ENCODE measurements around the gene TRIM46.
A peak's percentile ranks its signal among the peaks of the same experiment; 100 is the strongest.
"Not testable (repeated sequence)": the region's sequence is repeated elsewhere in the genome, so short reads cannot be mapped to it uniquely, and the experiment has no call there.

The TRIM46 gene

GRCh38 chr1:155139895-155140629 is 33.6 kb upstream of the TRIM46 start, which contains the start of gene DPM3:
Gene DPM3 (minus strand): TSS chr1:155140531. CDS start chr1:155140240, 291 bp downstream.
- DNase-seq, result peak; percentile 70

DNA sequence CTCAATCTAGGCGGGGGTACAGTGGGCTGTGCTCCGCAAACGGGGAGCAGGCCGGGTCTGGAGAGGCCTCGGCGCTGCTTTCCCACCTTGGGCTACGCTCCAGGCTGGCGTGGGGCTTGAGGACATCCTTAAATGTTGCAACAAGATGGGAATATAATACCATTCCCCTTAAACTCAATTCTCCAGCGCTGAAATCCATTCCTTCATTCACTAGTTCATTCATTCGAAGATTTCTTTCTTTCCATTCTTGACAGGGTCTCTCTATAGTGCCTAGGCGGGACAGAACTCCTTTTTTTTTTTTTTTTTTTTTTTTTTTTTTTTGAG is 33.1 kb upstream of the TRIM46 start:
- DNase-seq, result no peak

DNA sequence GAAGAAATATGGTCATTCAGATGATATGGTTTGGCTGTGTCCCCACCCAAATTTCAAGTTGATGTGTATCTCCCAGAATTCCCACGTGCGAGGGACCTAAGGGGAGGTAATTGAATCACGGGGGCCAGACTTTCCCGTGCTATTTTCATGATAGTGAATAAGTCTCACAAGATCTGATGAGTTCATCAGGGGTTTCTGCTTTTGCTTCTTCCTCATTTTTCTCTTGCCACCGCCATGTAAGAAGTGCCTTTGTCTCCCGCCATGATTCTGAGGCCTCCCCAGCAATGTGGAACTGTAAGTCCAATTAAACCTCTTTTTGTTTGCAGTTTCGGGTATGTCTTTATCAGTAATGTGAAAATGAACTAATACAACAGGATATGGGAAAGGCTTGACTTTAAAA is 31.9 kb upstream of the TRIM46 start:
- DNase-seq, result no peak

- no peak for DNase-seq
Measured at GRCh38 chr1:155145491-155145890, 28.2 kb upstream of the TRIM46 start.

- DNase-seq, result not testable (repeated sequence)
Measured at GRCh38 chr1:155155996-155156643, 17.5 kb upstream of the TRIM46 start.

DNA sequence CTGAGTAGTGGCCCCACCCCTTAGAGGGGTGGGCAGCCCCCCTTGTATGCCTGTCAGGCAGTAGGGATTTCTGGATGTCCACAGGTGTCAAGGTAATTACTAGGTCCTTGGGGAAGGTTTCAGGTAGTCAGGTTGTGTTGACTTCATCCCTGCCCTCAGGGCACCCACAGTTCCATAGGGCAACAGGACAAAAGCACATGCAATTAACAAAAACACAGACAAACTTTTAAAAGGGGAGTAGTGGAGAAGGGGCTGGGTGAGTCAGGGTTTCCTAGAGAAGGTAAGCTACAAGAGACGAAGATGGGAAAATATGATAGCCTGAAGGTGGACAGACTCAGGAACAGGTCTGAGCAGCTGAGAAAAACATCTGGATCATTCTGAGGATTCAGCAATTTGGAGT is 14.7 kb upstream of the TRIM46 start:
- no peak for DNase-seq

DNA sequence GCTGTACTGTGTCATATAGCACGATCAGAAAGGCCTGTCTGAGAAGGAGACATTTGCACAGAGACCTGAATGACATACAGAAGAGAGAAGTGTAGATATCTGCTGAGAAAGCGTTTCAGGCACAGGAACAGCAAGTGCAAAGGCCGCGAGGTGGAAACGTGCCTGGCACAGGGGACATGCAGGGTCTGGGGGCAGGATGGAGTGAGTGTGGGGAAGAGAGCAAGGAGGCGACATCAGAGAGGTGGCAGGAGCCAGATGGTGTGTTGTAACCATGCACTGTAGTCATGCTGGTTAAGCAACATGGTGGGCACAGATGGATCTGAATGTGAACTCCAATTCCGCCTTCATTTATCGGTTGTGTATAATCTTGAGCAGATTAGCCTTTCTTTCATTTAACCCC is 13.5 kb upstream of the TRIM46 start:
- DNase-seq, result no peak

DNA sequence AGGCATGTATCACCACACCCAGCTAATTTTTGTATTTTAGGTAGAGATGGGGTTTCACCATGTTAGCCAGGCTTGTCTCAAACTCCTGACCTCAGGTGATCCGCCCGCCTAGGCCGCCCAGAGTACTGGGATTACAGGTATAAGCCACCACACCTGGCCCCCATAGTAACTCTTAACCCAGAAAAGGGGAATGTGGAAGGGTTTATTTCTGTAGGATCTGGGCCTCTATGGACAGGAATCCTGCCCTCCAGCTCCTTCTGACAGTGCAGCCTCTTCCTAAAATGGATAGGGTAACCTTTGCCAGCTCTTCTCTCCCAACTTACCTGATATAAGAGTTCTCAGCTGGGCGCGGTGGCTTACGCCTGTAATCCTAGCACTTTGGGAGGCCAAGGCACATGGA is 11.0 kb upstream of the TRIM46 start:
- DNase-seq, result not testable (repeated sequence)

- not testable (repeated sequence) for DNase-seq
Measured at GRCh38 chr1:155163785-155164184, 9.9 kb upstream of the TRIM46 start.

DNA sequence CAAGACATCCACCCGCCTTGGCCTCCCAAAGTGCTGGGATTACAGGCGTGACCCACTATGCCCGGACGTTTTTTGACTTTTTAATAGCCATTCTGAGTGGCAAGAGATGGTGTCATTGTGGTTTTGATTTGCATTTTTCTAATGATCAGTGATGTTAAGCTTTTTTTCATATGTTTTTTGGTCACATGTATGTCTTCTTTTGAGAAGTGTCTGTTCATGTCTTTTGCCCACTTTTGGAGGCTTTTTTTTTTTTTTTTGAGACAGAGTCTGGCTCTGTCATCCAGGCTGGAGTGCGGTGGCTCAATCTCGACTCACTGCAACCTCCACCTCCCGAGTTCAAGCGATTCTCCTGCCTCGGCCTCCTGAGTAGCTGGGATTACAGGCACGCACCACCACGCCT is 9.0 kb upstream of the TRIM46 start:
- DNase-seq, result not testable (repeated sequence)

DNA sequence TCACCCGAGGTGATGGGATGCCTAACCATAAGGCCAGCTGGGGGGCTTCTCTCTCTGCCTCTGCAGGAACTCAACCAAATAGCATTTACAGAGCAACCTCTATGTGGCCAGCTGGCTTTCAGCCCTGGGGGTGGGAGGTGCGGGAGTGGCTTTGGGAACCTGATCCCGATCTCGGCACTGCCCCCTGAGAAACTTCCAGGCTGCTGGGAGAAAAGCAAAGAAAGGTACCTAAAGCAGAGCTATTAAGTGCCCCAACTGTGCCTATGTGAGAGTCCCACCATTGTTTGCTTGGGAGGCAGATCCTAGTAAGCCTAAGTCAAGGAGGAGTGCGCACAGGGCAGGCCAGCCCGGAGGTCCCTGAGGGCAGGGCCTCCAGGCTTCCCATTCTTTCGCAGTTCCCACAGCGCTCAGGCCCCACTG is 7.6 kb upstream of the TRIM46 start:
- no peak for DNase-seq

DNA sequence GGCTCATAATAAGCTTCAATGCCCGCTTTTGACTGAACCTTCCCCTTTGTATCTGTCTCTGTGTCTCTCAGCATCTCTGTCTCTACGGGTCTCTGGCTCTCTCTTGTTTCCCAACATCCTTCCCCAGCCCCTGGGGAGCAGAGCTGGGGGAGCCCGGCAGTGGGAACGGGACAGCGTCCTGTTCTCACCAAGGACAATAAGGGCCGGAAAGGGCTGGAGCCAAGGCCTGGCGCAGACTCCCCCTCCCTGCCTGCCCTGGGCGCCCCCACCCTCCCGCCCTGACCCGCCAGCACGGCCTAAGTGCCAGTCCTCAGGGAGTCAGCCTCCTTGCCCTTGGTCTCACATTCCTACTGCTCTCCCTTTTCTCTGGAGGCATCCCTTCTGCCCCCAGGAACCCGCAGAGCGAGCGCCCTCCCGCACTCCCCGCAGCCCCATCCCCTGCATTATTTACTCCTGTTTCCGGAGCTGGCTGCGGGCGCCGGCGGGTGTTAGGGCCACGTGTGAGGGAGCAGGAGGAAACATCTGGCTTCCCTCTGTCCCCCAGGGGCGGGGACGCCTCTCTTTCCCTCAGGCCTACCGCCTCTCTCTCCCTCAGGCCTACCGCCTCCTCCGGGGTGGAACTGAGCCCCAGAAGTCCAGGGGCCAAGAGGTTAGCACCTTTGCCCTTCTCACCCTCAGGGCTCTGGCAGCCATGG is 7.0 kb upstream of the TRIM46 start:
- no peak for DNase-seq

DNA sequence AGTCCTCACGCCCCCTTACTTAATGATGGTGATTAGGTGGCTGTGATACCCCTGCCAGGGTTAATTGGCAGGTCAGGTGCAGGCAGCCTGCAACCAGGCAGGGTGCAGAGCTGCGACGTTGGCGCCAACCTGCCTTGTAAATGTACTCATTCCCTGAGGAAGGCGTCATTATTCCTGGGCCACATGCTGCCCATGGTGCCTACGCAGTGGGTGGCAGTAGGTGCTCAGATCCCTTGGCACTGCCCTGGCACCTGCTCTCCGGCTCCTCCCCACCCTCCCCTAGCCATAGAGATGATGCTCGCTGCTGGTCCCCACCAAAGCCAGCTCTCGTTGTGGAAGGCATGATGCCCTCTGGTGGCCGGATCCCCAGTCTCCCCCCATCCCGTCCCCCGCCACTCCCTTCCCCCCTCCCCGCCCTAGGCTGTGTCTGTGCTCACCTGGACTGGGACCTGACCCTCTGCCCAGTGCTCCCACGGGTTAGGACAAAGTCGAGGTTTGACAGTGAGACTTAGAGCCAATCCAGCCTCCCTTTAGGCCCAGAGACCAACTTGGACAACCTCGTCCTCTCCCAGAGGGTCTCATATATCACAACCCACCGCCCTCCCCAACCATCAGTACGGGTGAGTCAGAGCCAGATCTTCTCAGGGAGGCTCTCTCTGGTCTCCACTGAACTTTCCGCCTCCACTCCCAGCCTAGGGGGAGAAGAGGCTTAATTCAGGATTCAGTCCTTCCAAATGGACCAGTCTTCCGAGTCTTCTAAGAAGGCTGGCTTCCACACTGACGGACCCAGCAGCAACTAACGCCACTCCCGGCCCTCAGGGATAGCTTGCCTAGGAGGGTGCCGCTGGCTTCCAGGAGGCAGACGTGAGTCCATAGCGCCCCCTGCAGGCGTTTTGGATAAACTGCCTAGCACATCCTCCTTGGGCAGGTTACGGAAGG is 6.2 kb upstream of the TRIM46 start:
- peak; percentile 75 for DNase-seq

GRCh38 chr1:155168105-155168445 is 5.6 kb upstream of the TRIM46 start:
- not testable (repeated sequence) for DNase-seq

DNA sequence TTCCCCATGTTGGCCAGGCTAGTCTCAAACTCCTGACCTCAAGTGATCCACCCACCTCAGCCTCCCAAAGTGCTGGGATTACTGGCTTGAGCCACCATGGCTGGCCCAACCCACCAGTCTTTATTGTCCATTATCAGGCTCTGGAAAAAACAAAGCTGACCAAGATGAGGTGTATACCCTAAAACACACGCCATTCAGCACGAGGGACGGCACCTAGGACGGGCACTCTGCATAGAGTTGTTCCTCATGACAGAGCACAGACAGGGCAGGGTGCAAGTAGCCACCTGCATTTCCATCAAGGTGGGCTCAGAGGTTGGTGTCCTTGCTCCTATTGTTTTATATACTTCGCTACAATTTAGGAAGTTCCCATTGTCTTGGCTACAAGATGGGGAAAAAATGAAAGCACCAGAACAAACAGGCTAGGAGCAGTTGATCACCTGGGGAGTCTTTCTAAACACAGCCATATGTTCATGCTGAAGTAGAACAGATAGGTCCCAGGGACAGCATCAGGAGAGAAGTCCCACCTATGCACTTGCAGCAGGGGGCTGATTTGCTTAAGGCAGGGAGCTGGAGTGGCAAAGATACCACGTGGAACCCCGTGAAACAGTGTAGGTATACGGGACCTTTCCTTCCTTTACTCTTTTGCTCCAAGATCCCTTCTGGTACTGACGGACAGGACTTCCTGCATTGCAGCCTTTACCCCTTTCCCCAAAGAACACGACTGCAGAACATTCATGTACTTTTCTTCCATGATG is 5.0 kb upstream of the TRIM46 start:
- no peak for DNase-seq

DNA sequence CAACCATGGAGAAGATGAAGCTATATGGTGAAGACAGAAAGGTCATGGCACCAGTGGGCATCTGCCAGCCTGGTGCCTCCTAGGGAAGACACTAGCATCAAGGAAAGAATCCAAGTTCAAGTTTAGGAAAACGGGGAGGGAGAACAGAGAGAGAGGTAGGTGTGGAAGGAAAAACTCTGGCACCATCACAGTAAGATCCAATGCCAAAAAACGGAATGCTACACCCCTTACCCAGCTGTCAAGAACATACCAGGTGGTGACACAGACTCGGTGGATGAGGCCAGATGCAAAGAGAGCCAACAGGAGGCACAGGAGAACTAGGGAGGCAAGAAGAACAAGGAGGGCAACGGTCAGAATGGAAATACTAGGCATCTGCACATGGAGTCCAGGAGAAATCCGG is 4.1 kb upstream of the TRIM46 start:
- DNase-seq, result no peak

- no peak for DNase-seq
Measured at GRCh38 chr1:155170101-155170785, 3.4 kb upstream of the TRIM46 start.

DNA sequence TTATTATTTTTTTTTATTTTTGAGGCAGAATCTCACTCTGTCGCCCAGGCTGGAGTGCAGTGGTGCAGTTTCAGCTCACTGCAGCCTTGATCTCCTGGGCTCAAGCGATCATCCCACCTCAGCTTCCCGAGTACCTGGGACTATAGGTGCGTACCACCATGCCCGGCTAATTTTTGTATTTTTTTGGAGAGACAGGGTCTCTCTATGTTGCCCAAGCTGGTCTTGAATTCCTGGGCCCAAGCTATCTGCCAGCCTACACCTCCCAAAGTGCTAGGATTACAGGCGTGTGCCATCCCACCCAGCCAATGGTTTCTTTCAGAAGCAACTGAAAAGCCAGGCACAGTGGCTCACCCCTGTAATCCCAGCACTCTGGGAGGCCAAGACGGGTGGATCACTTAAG is 2.8 kb upstream of the TRIM46 start:
- DNase-seq, result no peak

- no peak for DNase-seq
Measured at GRCh38 chr1:155171836-155172731, 1.6 kb upstream of the TRIM46 start.

DNA sequence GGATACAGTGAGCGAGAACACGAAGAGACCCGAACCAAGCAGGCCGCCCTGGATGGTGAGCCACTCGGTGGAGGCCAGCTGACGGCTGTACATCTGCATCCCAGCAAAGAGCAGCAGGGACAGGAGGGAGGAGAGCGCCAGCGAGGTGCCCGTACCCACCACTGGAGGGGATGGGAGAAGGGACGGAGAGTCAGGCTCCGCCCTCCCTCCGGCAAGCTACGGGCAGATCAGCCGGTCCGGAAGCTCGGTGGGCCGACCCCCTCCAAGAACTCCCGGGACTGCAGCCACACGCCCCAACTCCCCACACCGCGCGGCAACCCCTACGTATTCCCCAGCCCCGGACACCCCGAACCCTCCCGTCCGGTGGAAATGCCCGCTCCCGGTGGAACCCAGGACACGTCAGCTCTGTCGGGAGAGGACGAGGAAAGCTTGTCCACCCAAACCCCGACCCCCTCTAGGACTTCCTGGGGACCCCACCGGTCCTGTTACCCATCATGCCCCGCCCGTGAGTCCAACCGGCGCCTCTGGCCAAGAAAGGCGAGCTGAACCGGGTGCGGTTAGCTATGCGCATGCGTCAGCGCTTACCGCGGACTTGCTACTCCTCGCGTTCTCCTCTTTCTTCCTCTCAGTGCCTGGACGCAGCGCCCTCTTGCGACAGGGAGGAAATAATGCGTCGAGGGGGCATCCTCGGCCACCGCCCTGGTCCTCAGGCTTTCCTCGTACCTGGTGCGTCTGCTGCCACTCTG is 744 bp upstream of the TRIM46 start, which contains the start of gene KRTCAP2:
TSS of gene KRTCAP2 (minus strand) at position 573 of the 746 bp plus-strand sequence. CDS start at position 493, 80 bp downstream.
- peak; percentile 95 for DNase-seq
